HEK293T (cell line): Measurements from ENCODE around the gene EXOC7.

ENCODE experiments used
- CTCF ChIA-PET: fragments of 350-600 bp; formaldehyde crosslinking; extraction: SDS; loops from one replicate; lab custom pipeline; 2021; ENCODE audit warnings: antibody characterized with exemption, inconsistent platforms; lab: Yijun Ruan, JAX
- POLR2A ChIA-PET: fragments of 350-600 bp; formaldehyde crosslinking; extraction: SDS; loops from one replicate; lab custom pipeline; 2020; ENCODE audit warnings: antibody characterized with exemption, inconsistent platforms; lab: Yijun Ruan, JAX
- DNase-seq: peaks from one replicate; pipeline ENCODE4 v3.0.0; 2012; ENCODE audit warnings: mixed read lengths; ENCODE audit errors: extremely low spot score
- ARNT ChIP-seq: fragments of 450-650 bp; IDR thresholded peaks from 2 replicates; pipeline ENCODE4 v1.6.1; 2017; ENCODE audit warnings: mild to moderate bottlenecking
- BHLHE40 ChIP-seq: fragments of 450-650 bp; IDR thresholded peaks from 2 replicates; pipeline ENCODE4 v1.6.1; 2016; ENCODE audit warnings: mild to moderate bottlenecking, moderate library complexity, borderline replicate concordance
- CTBP1 ChIP-seq: fragments of 450-650 bp; IDR thresholded peaks from 2 replicates; pipeline ENCODE4 v1.6.1; 2016; ENCODE audit warnings: borderline replicate concordance
- ELF4 ChIP-seq: fragments of 450-650 bp; IDR thresholded peaks from 2 replicates; pipeline ENCODE4 v1.6.1; 2017; ENCODE audit warnings: antibody characterized with exemption
- FOXA1 ChIP-seq: fragments of 450-650 bp; IDR thresholded peaks from 2 replicates; pipeline ENCODE4 v1.6.1; 2016; ENCODE audit warnings: mild to moderate bottlenecking
- FOXK2 ChIP-seq: fragments of 450-650 bp; IDR thresholded peaks from 2 replicates; pipeline ENCODE4 v1.6.1; 2016; ENCODE audit warnings: mild to moderate bottlenecking
- FOXM1 ChIP-seq: fragments of 450-650 bp; IDR thresholded peaks from 2 replicates; pipeline ENCODE4 v1.6.1; 2017; ENCODE audit warnings: mild to moderate bottlenecking, borderline replicate concordance
- HDGF ChIP-seq: fragments of 450-650 bp; IDR thresholded peaks from 2 replicates; pipeline ENCODE4 v1.6.1; 2017; ENCODE audit warnings: antibody characterized with exemption, borderline replicate concordance
- L3MBTL2 ChIP-seq: fragments of 450-650 bp; conservative IDR thresholded peaks from 2 replicates; pipeline ENCODE4 v1.6.1; 2016; ENCODE audit warnings: mild to moderate bottlenecking
- LEF1 ChIP-seq: fragments of 450-650 bp; IDR thresholded peaks from 2 replicates; pipeline ENCODE4 v1.6.1; 2017; ENCODE audit warnings: mild to moderate bottlenecking, borderline replicate concordance
- NFRKB ChIP-seq: fragments of 450-650 bp; IDR thresholded peaks from 2 replicates; pipeline ENCODE4 v1.6.1; 2016; ENCODE audit warnings: mild to moderate bottlenecking, moderate library complexity
- PKNOX1 ChIP-seq: fragments of 450-650 bp; IDR thresholded peaks from 2 replicates; pipeline ENCODE4 v1.6.1; 2016
- SP1 ChIP-seq: fragments of 450-650 bp; IDR thresholded peaks from 2 replicates; pipeline ENCODE4 v1.6.1; 2017
- SUZ12 ChIP-seq: fragments of 450-650 bp; IDR thresholded peaks from 2 replicates; pipeline ENCODE4 v1.6.1; 2016; ENCODE audit warnings: mild to moderate bottlenecking
- TARDBP ChIP-seq: fragments of 450-650 bp; IDR thresholded peaks from 2 replicates; pipeline ENCODE4 v1.6.1; 2016
- ZNF384 ChIP-seq: fragments of 450-650 bp; IDR thresholded peaks from 2 replicates; pipeline ENCODE4 v1.6.1; 2016

Gene EXOC7

GRCh38 chr17:76148015-76148326 lies 44.4 kb upstream of the EXOC7 start:
- TF ChIP-seq ELF4 = no peak
- no peak for TF ChIP-seq SUZ12
- TF ChIP-seq FOXA1 = no peak
- no peak for TF ChIP-seq ZNF384
- no peak for TF ChIP-seq NFRKB
- TF ChIP-seq HDGF = no peak
- ChIA-PET POLR2A (no interaction called here), CTCF (no interaction called here)

GRCh38 chr17:76147211-76148014 lies 43.8 kb upstream of the EXOC7 start:
- ChIA-PET CTCF (no interaction called here), POLR2A (no interaction called here)
- TF ChIP-seq FOXM1 (no peak), ZNF384 (no peak), ARNT (no peak), SUZ12 (no peak), SP1 (no peak), LEF1 (no peak), L3MBTL2 (no peak), FOXK2 (no peak), HDGF (no peak), FOXA1 (no peak), BHLHE40 (no peak), CTBP1 (no peak), NFRKB (no peak), ELF4 (no peak)
- DNase-seq = peak; percentile 45

More at GRCh38 chr17:76148015-76148326, 44.4 kb upstream of the EXOC7 start:
- DNase-seq = no peak

- CTCF ChIA-PET = interaction anchor here (0.8 kb wide), 1 partner anchor 36 kb away, joined by 3 read pairs; no protein-coding TSS in a partner anchor
- TF ChIP-seq ARNT = no peak
- TF ChIP-seq SUZ12 = no peak
- no peak for TF ChIP-seq FOXA1
- TF ChIP-seq FOXM1 = no peak
- no peak for TF ChIP-seq CTBP1
- no peak for TF ChIP-seq ZNF384
- no peak for TF ChIP-seq BHLHE40
- TF ChIP-seq NFRKB = no peak
- POLR2A ChIA-PET = no interaction called here
- DNase-seq = no peak
These were observed 42.7 kb upstream of the EXOC7 start for GRCh38 chr17:76146053-76146851.

- POLR2A ChIA-PET = no interaction called here
- no peak for DNase-seq
- TF ChIP-seq FOXA1 = no peak
- CTCF ChIA-PET = interaction anchor here (0.8 kb wide), 1 partner anchor 36 kb away, joined by 3 read pairs; no protein-coding TSS in a partner anchor
These were observed 41.9 kb upstream of the EXOC7 start for GRCh38 chr17:76145231-76146052.

- DNase-seq = no peak
- ChIA-PET POLR2A (no interaction called here), CTCF (interaction anchor here (0.5 to 3.0 kb wide), 5 partner anchors 18 to 137 kb away, joined by 3 to 8 read pairs (median 4); no protein-coding TSS in a partner anchor)
- no peak for TF ChIP-seq L3MBTL2
- TF ChIP-seq HDGF = no peak
- no peak for TF ChIP-seq SUZ12
- TF ChIP-seq FOXM1 = no peak
- no peak for TF ChIP-seq BHLHE40
- TF ChIP-seq FOXK2 = no peak
- TF ChIP-seq SP1 = no peak
- no peak for TF ChIP-seq LEF1
- no peak for TF ChIP-seq CTBP1
- TF ChIP-seq FOXA1 = no peak
- no peak for TF ChIP-seq PKNOX1
- TF ChIP-seq TARDBP = no peak
- TF ChIP-seq ARNT = no peak
- no peak for TF ChIP-seq ELF4
- TF ChIP-seq ZNF384 = no peak
These were observed 39.0 kb upstream of the EXOC7 start for GRCh38 chr17:76142585-76143041.

- TF ChIP-seq FOXK2 (no peak), ELF4 (no peak)
- CTCF ChIA-PET = interaction anchor here (0.5 to 3.0 kb wide), 6 partner anchors 17 to 138 kb away, joined by 3 to 8 read pairs (median 4); no protein-coding TSS in a partner anchor
- DNase-seq = no peak
- POLR2A ChIA-PET = interaction anchor here (0.8 to 1.4 kb wide), 3 partner anchors 12 to 23 kb away, joined by 3 to 4 read pairs (median 3); no protein-coding TSS in a partner anchor
These were observed 38.5 kb upstream of the EXOC7 start for GRCh38 chr17:76142039-76142584.
